ENCODE measurements around the gene ATP2B2. TPM values are rescaled to one million over a fixed set of nuclear protein-coding genes. Genes with fewer than 3 reads are reported as not detected.

The ATP2B2 gene
- total and polyA plus RNA-seq, 2 of the 8 experiments (the other 6 are each of a cell fraction or from before 2014, with no cell fraction given): 0.14 to 1.2 TPM

DNA sequence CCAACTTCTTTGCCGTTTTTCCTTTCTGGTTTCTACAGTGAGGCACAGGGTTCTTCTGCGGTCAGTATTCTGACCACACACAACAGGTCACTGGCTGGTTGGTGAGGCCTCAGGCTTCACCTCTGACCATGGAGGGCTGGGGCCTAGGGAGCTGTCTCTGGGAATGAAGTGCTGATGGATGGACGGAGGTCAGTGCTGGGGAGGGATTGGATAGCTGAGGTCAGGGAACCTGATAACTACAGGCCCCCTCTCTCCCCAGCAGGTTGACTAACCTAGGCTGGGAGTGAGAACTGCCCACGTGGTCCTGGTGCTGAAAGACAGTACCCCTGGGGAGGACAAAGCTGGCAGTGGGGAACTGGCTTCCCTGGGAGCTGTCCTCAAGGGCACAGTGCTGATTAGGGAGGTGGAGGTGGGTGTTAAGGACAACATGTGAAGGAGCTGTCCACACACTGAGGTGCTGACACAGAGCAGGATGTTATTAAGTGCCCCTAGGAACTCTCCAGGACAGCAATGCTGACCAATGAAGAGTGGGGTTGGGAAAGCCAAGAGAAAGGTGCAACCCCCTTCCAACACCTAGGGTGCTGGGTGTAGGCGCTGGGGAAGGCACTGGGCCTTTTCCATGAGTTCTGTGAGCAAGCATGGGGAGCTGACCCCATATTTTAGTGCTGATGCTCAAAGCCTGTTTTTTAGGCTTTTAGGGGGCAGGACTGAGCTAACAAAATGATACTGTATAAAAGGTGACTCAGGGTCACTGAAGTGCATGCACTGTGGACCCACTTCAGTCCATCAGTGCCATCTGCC is 45.2 kb downstream of the ATP2B2 start:
- peak; percentile 82 to 92 for DNase-seq (ENCODE audit: low read depth in 1 of 2, low spot score in 2 of 2)
- H3K4me3 ChIP-seq (ENCODE audit: extremely low read depth in 1 of 4, insufficient read depth in 2 of 4, low read depth in 3 of 4, low read length in 4 of 4): no peak overlapping the region
- H3K23me2 ChIP-seq (ENCODE audit: low read depth, low read length): 0 out of 2 replicates have a peak, but pooled peaks cover 2% of the 10 kb centered on the region
- no peak overlapping the region for H4K8ac ChIP-seq (ENCODE audit: extremely low read depth, insufficient read depth, low read length)
- H3K56ac ChIP-seq (replicated peaks; ENCODE audit: insufficient read length, low read depth, low read length): no peak overlapping the region
- H2BK15ac ChIP-seq (ENCODE audit: low read length): no peak overlapping the region
- no peaks in the 10 kb centered on the region for H3K36me3 ChIP-seq (ENCODE audit: control insufficient read depth in 2 of 4, insufficient read depth in 4 of 4, low read length in 3 of 4)
- POLR2A ChIA-PET (ENCODE audit: partially characterized antibody): no interaction called here
- H2AFZ ChIP-seq (ENCODE audit: low read length): no peak overlapping the region
- H3K4me2 ChIP-seq (ENCODE audit: insufficient read depth in 1 of 2, low read depth in 2 of 2, low read length in 2 of 2): no peak overlapping the region
- H3K27ac ChIP-seq (ENCODE audit: low read depth, low read length): no peak overlapping the region
- H3K4ac ChIP-seq (replicated peaks; ENCODE audit: insufficient read length, low read depth, low read length): no peak overlapping the region
- no peaks in the 10 kb centered on the region for H3K79me2 ChIP-seq (ENCODE audit: control insufficient read depth in 1 of 2, insufficient read depth in 2 of 2, low read length in 2 of 2)
- no peak overlapping the region for H3K14ac ChIP-seq (ENCODE audit: insufficient read length)
- no peak overlapping the region for H3K9ac ChIP-seq (replicated peaks in 1 of 4; ENCODE audit: extremely low read depth in 1 of 4, low read depth in 3 of 4, low read length in 3 of 4)
- no peak overlapping the region for H2BK20ac ChIP-seq (ENCODE audit: low read length)
- no peak overlapping the region for H2BK120ac ChIP-seq (replicated peaks; ENCODE audit: low read depth, low read length)
- H3K4me1 ChIP-seq (replicated peaks in 1 of 4; ENCODE audit: control insufficient read depth in 3 of 4, insufficient read depth in 4 of 4, low read length in 3 of 4): no peaks in the 10 kb centered on the region
- no peaks in the 10 kb centered on the region for H3K9me3 ChIP-seq (ENCODE audit: insufficient read depth in 2 of 2, low read depth in 1 of 2, low read length in 1 of 2)
- no peak overlapping the region; the same call in 1 of the 2 replicates for H2BK5ac ChIP-seq (ENCODE audit: low read depth, low read length)
- H3K18ac ChIP-seq (ENCODE audit: extremely low read depth, low read length): no peak overlapping the region
- H2AK5ac ChIP-seq (ENCODE audit: low read depth, low read length): no peak overlapping the region
- CTCF ChIA-PET (ENCODE audit: partially characterized antibody): interaction anchor here (0.6 to 1.6 kb wide), 15 partner anchors 10 to 286 kb away, joined by 3 to 10 read pairs (median 3); no protein-coding TSS in a partner anchor
- no peak overlapping the region for H4K5ac ChIP-seq (ENCODE audit: insufficient read length, low read depth, low read length)
- H3K23ac ChIP-seq (ENCODE audit: insufficient read length): no peak overlapping the region
- no peaks in the 10 kb centered on the region for H3K27me3 ChIP-seq (replicated peaks in 1 of 4; ENCODE audit: control insufficient read depth in 3 of 4, extremely low read depth in 1 of 4, insufficient read depth in 3 of 4, low read length in 3 of 4)
- no peaks in the 10 kb centered on the region; the same call in 1 of the 2 replicates for H3K79me1 ChIP-seq (ENCODE audit: low read depth, low read length)
- peak; percentile 99 for FAIRE-seq
- H2BK12ac ChIP-seq (ENCODE audit: low read depth, low read length): no peak overlapping the region
- no peak overlapping the region for H4K91ac ChIP-seq (replicated peaks; ENCODE audit: insufficient read length, low read length)
- H4K20me1 ChIP-seq (replicated peaks in 1 of 2; ENCODE audit: control insufficient read depth in 1 of 2, insufficient read depth in 2 of 2, low read length in 2 of 2): peaks cover 2% of the 10 kb centered on the region in 2 experiments
- 53% methylated on average over 5 of the region's 5 CpGs; no CpG with 5 or more reads in 1 of the 2 experiments for WGBS, 2 experiments (ENCODE audit: extremely low coverage in 1 of 2, insufficient coverage in 1 of 2, insufficient read length in 1 of 2, insufficient replicate concordance in 2 of 2, low coverage in 1 of 2, low lambda C conversion rate in 2 of 2, missing lambda C conversion rate in 1 of 2)
- TF ChIP-seq CREB1 (IDR thresholded peaks at IDR 0.05) (peak; percentile 69), FOSL1 (IDR thresholded peaks at IDR 0.05; ENCODE audit: insufficient read depth, low read depth, low read length) (no peak), RAD21 (IDR thresholded peaks at IDR 0.05 in 1 of 2, conservative IDR thresholded peaks at IDR 0.05 in 1 of 2; ENCODE audit: low read depth in 2 of 2, low read length in 2 of 2) (peak; percentile 24 to 35; a peak in 2 of 4 replicates), TCF12 (IDR thresholded peaks at IDR 0.05; ENCODE audit: low read depth, low read length) (0 out of 2 replicates have a peak, but pooled peaks have one; percentile 9), SP4 (IDR thresholded peaks at IDR 0.05; ENCODE audit: low read length) (peak; percentile 78; the same call in 1 of the 2 replicates)

All from H1 (cell line).